SK-N-SH (cell line): ENCODE measurements around the gene RNF215. TPM values are rescaled to one million over a fixed set of nuclear protein-coding genes. Genes with fewer than 3 reads are reported as not detected.

ENCODE experiments used
- CTCF ChIA-PET: fragments of 300-600, 350-600 bp; formaldehyde crosslinking; extraction: SDS; loops from one replicate; lab custom pipeline; 2021; lab: Yijun Ruan, JAX
- POLR2A ChIA-PET: fragments of 350-600 bp; sonication (Branson Sonifier 250); formaldehyde crosslinking; extraction: SDS; loops from one replicate; lab custom pipeline; 2020; ENCODE audit warnings: antibody characterized with exemption, inconsistent platforms; lab: Yijun Ruan, JAX
- DNase-seq: peaks from one replicate; pipeline ENCODE4 v3.0.0; 2012
- H2AFZ ChIP-seq: fragments of 200-600 bp; sonication (generic); 2 replicates; pipeline ENCODE4 v1.8.1; 2016; ENCODE audit warnings: antibody characterized with exemption, mild to moderate bottlenecking, low read depth
- H3F3A ChIP-seq: fragments of 200-600 bp; sonication (generic); replicated peaks from 2 replicates; pipeline ENCODE3; 2016; ENCODE audit warnings: antibody characterized with exemption, mild to moderate bottlenecking; ENCODE audit not compliant: insufficient read depth
- H3K27ac ChIP-seq, 2 experiments: fragments of 200-500 bp in 1 of 2; fragments of 200-600 bp in 1 of 2; sonication (Bioruptor generic) in 1 of 2; sonication (generic), shearing (Covaris generic) in 1 of 2; 2 replicates each; pipeline versions ENCODE4 v1.5.1 to v1.6.1; 2014 to 2016; ENCODE audit warnings: low read depth in 2 of 2, inconsistent platforms in 1 of 2, low read length in 1 of 2, mild to moderate bottlenecking in 1 of 2, mixed read lengths in 1 of 2
- H3K27me3 ChIP-seq: fragments of 200-600 bp; sonication (generic), shearing (Covaris generic); 2 replicates; pipeline ENCODE4 v1.6.1; 2016; ENCODE audit warnings: mixed run types; ENCODE audit not compliant: insufficient read depth
- H3K36me3 ChIP-seq, 2 experiments: fragments of 200-500 bp in 1 of 2; fragments of 200-600 bp in 1 of 2; sonication (Bioruptor generic) in 1 of 2; sonication (generic) in 1 of 2; replicated peaks in 1 of 2; 2 replicates each; pipeline versions ENCODE3 to v1.5.1; 2014 to 2016; ENCODE audit warnings: low read length in 1 of 2, mild to moderate bottlenecking in 1 of 2; ENCODE audit not compliant: insufficient read depth in 2 of 2, control insufficient read depth in 1 of 2
- H3K4me1 ChIP-seq, 2 experiments: fragments of 200-500 bp in 1 of 2; fragments of 200-600 bp in 1 of 2; sonication (Bioruptor generic) in 1 of 2; sonication (generic), shearing (Covaris generic) in 1 of 2; 2 replicates each; pipeline versions ENCODE4 v1.5.1 to v1.6.1; 2014 to 2016; ENCODE audit warnings: low read depth in 1 of 2, low read length in 1 of 2, mixed run types in 1 of 2; ENCODE audit not compliant: insufficient read depth in 2 of 2, control insufficient read depth in 1 of 2
- H3K4me2 ChIP-seq: fragments of 200-600 bp; sonication (generic), shearing (Covaris generic); 2 replicates; pipeline ENCODE4 v1.6.1; 2017; ENCODE audit warnings: mixed run types
- H3K4me3 ChIP-seq, 2 experiments: fragments of 200-500 bp in 1 of 2; fragments of 200-600 bp in 1 of 2; sonication (Bioruptor generic) in 1 of 2; sonication (generic), shearing (Covaris generic) in 1 of 2; 2 replicates each; pipeline versions ENCODE4 v1.5.1 to v1.8.1; 2014 to 2016; ENCODE audit warnings: low read depth in 2 of 2, inconsistent platforms in 1 of 2, low read length in 1 of 2, mild to moderate bottlenecking in 1 of 2, mixed read lengths in 1 of 2, moderate library complexity in 1 of 2
- H3K79me2 ChIP-seq: fragments of 200-600 bp; sonication (generic); 2 replicates; pipeline ENCODE4 v1.8.1; 2017; ENCODE audit warnings: mild to moderate bottlenecking; ENCODE audit not compliant: insufficient read depth
- H3K9ac ChIP-seq: fragments of 200-600 bp; sonication (generic); 2 replicates; pipeline ENCODE4 v1.6.1; 2017; ENCODE audit warnings: mixed run types
- H3K9me2 ChIP-seq: fragments of 200-600 bp; sonication (generic); 2 replicates; pipeline ENCODE4 v1.6.1; 2017; ENCODE audit warnings: mixed run types
- H3K9me3 ChIP-seq: fragments of 200-600 bp; sonication (generic); 2 replicates; pipeline ENCODE4 v1.6.1; 2017; ENCODE audit warnings: mixed run types, mild to moderate bottlenecking, moderate library complexity
- H4K20me1 ChIP-seq: fragments of 200-600 bp; sonication (generic); 2 replicates; pipeline ENCODE4 v1.6.1; 2017; ENCODE audit warnings: mild to moderate bottlenecking, mixed run types; ENCODE audit not compliant: insufficient read depth
- CTCF ChIP-seq: fragments of 200-600 bp; sonication (generic); IDR thresholded peaks from 2 replicates; pipeline ENCODE4 v1.6.1; 2017; ENCODE audit warnings: antibody characterized with exemption, mild to moderate bottlenecking, moderate library complexity
- FOSL2 ChIP-seq: IDR thresholded peaks from 2 replicates; pipeline ENCODE4 v1.4.0; 2012; ENCODE audit warnings: low read depth, mild to moderate bottlenecking, moderate library complexity, borderline replicate concordance
- NRF1 ChIP-seq: IDR thresholded peaks from 2 replicates; pipeline ENCODE4 v1.6.1; 2012; ENCODE audit warnings: low read depth, mild to moderate bottlenecking, low read length
- TEAD4 ChIP-seq: IDR thresholded peaks from 2 replicates; pipeline ENCODE4 v1.4.0; 2012; ENCODE audit warnings: mild to moderate bottlenecking, borderline replicate concordance; ENCODE audit not compliant: insufficient read depth
- WGBS: methylation state at CpG from one replicate; pipeline ENCODE4 v1.1.6; 2017; ENCODE audit warnings: low lambda C conversion rate; 5-methylcytosine and 5-hydroxymethylcytosine counted together
- polyA plus RNA-seq, 3 experiments: library from polyadenylated mRNA; depleted of rRNA; stranded (reverse); fragments of >200 nt; gene quantifications; 2 replicates each; pipeline ENCODE4 v1.2.3, GENCODE V29; 2012
- TF ChIP-seq, protein P1 (sequence below): IDR thresholded peaks from 2 replicates; pipeline ENCODE4 v1.4.0; 2012; ENCODE audit warnings: low read depth
- TF ChIP-seq, protein P2 (sequence below): fragments of 150-350 bp; IDR thresholded peaks from 2 replicates; pipeline ENCODE4 v1.6.1; 2017; ENCODE audit warnings: antibody characterized with exemption, low read length, low read depth, borderline replicate concordance

RNF215 gene
- polyA plus RNA-seq, 1 of the 3 experiments (the other 2 are of a cell fraction) = 28.6 TPM

- POLR2A ChIA-PET = interaction anchor here (1.6 kb wide), 1 partner anchor 9 kb away, joined by 7 read pairs; the partner anchor contains the start of genes CCDC157 and SF3A1
- no peak overlapping the region for H3K9ac ChIP-seq
- WGBS = 92% methylated on average over 5 of the region's 5 CpGs
- H4K20me1 ChIP-seq = peaks cover 39% of the 10 kb centered on the region
- peaks cover 52% of the 10 kb centered on the region for H3K79me2 ChIP-seq
- no peak for TF ChIP-seq CTCF
- TF ChIP-seq, protein P1, sequence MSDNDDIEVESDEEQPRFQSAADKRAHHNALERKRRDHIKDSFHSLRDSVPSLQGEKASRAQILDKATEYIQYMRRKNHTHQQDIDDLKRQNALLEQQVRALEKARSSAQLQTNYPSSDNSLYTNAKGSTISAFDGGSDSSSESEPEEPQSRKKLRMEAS = no peak
- CTCF ChIA-PET = interaction anchor here (1.3 to 1.4 kb wide), 2 partner anchors 43 to 60 kb away, joined by 3 to 4 read pairs; no protein-coding TSS in a partner anchor
- peaks cover 4% of the 10 kb centered on the region for H3F3A ChIP-seq
- no peaks in the 10 kb centered on the region for H3K27me3 ChIP-seq
- no peak for DNase-seq
- H3K9me3 ChIP-seq = no peaks in the 10 kb centered on the region
- no peak overlapping the region for H3K27ac ChIP-seq
- H3K36me3 ChIP-seq = peaks cover 68 to 82% of the 10 kb centered on the region in 2 experiments
- H2AFZ ChIP-seq = no peak overlapping the region
- H3K4me3 ChIP-seq = no peak overlapping the region
- H3K9me2 ChIP-seq = no peaks in the 10 kb centered on the region
- H3K4me1 ChIP-seq = no peaks in the 10 kb centered on the region
- no peak overlapping the region for H3K4me2 ChIP-seq
Observed at GRCh38 chr22:30347255-30347892, 39.8 kb downstream of the RNF215 start.

DNA sequence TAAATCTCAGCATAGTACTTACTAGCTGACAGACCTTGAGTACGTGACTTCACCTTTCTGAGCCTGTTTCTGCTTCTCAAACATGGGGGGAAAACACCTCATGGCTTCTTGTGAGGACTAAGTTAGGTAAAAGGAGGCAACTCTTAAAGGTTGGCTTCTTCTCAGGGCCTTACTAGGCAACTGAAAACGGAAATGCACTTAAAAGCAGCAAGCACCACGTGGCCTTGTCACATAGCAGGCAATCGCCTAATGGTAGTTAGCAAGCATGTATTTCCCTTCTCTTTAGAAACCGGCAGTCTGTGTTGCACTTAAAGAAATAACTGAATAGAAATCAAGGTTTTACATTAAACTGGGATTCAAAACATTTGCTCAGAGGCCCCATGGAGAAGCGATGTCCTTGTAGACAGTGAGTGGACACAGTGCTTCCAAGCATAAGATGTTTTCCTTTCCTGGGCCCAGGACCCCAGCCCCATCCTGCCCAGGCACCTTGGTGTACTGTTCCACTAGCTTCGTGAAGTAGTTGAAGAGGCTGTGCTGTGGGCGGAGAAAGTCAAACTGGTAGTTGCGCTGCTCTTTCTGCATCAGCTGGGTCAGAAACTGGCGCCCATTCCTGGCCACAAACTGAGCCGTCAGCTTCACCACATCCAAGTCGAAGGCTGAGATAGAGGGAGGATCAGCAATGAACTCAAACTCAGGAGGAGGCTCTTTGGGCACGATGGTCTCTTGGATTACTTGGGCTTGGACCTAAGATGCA lies 42.6 kb downstream of the RNF215 start:
- DNase-seq = no peak
- Histone ChIP-seq H4K20me1 (peaks cover 28% of the 10 kb centered on the region), H3K4me2 (no peak overlapping the region), H3K9me2 (no peaks in the 10 kb centered on the region), H3F3A (peaks cover 4% of the 10 kb centered on the region), H3K9ac (no peak overlapping the region), H3K27me3 (no peaks in the 10 kb centered on the region), H3K36me3 (peaks cover 73 to 80% of the 10 kb centered on the region in 2 experiments), H3K9me3 (no peaks in the 10 kb centered on the region), H2AFZ (no peak overlapping the region), H3K27ac (no peak overlapping the region), H3K4me3 (no peak overlapping the region), H3K4me1 (no peaks in the 10 kb centered on the region), H3K79me2 (peaks cover 29% of the 10 kb centered on the region)
- TF ChIP-seq TEAD4 (no peak), NRF1 (no peak), FOSL2 (no peak)
- TF ChIP-seq, protein P2, sequence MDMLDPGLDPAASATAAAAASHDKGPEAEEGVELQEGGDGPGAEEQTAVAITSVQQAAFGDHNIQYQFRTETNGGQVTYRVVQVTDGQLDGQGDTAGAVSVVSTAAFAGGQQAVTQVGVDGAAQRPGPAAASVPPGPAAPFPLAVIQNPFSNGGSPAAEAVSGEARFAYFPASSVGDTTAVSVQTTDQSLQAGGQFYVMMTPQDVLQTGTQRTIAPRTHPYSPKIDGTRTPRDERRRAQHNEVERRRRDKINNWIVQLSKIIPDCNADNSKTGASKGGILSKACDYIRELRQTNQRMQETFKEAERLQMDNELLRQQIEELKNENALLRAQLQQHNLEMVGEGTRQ = no peak
- 95% methylated on average over 12 of the region's 13 CpGs for WGBS
- POLR2A ChIA-PET = no interaction called here
- CTCF ChIA-PET = interaction anchor here (1.3 kb wide), 1 partner anchor 57 kb away, joined by 7 read pairs; no protein-coding TSS in a partner anchor
